ENCODE data around the gene FAM168A.

The FAM168A gene, protein sequence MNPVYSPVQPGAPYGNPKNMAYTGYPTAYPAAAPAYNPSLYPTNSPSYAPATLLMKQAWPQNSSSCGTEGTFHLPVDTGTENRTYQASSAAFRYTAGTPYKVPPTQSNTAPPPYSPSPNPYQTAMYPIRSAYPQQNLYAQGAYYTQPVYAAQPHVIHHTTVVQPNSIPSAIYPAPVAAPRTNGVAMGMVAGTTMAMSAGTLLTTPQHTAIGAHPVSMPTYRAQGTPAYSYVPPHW

DNA sequence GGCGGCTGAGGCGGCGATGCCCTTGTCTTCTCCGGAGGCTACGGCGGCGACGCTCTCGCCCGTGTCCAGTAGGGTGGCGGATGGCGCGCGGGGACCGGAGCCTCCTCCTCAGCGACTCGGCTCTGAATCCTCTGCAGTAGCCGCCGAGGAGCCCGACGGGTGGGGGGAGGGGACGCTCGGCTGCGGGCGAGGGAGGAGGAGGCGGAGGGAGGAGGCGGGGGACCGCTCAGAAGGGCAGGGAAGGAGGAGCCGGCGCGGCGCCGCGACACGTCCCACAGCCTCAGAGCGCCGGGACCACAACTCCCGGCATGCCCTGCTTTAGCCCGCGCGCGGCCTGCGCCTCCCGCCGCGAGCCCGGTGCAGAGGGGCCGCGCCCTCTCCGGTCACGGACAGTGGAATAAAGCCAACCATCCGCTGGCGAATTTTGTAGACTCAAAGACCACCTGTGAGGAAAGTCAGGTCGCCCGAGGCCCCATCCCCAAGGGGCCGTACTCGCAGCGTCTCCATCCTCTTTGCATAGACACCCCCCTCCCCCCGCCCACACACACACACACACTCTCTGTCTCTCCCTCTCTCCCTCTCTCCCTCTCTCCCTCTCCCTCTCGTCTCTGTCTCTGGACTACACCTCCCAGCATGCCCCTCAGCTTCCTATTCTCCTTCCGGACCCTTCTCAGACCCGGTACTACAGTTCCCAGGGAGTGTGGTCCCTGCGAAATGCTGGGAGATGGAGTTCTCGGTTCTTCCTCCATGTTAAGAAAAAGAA lies at the start of gene FAM168A:
Gene FAM168A, minus strand, starts transcription at position 157 of the 763 bp plus-strand sequence. CDS start 129,638 bp downstream, outside the sequence.
- in situ Hi-C loops (cut with HindIII; ENCODE audit: low sequenced_read_pairs), result no loop called here

- in situ Hi-C loops (cut with HindIII; ENCODE audit: low sequenced_read_pairs), result no loop called here
Observed at GRCh38 chr11:73647459-73648100, 49.7 kb upstream of the FAM168A start.

- in situ Hi-C loops (cut with HindIII; ENCODE audit: low sequenced_read_pairs), result no loop called here
Observed at GRCh38 chr11:73645972-73646631, 48.2 kb upstream of the FAM168A start, which contains the start of gene PLEKHB1. Gene PLEKHB1, plus strand, starts transcription at chr11:73646581. Its CDS starts 28 bp downstream, at chr11:73646609.

DNA sequence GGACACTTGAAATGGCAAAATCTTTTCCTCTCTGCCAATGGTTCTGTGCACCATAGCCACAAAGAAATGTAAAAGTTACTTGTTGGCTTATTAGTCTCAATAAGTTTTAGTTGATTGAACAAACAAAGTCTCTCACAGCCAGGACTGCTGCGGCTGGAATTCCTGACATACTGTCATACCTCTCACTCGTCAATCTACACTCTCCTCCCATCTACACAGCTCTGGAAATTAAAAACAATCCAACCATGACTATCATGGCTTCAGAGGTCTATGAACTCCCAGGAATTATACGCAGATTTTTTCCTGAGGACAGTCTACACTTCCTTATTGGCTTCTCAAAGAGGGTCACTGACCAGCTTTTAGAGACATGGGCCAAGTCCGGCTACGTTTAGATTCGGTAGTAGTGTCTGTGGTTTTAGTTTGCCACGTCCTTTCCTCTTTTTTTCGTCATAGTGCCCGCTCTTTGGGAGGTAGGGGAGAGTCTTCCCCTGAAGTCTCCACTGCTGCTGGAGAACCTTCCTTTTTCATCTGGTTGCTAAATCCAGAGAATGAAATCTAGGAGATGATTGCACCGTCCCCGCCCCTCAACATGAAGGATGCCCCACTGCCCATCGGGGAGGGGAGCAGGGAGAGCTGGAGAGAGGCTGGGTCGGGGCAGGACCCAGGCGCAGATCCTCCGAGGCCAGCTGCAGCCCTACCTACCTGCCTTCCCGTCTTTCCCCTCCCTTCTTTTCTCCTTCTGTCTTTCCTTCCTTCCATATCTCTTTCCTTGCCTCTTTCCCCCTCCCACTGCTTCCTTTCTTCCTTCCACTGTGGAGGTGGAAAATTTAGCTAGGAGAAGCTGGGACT lies 47.4 kb upstream of the FAM168A start:
- in situ Hi-C loops (cut with HindIII; ENCODE audit: low sequenced_read_pairs), result no loop called here

GRCh38 chr11:73641668-73642067 lies 43.8 kb upstream of the FAM168A start:
- in situ Hi-C loops (cut with HindIII; ENCODE audit: low sequenced_read_pairs), result no loop called here

DNA sequence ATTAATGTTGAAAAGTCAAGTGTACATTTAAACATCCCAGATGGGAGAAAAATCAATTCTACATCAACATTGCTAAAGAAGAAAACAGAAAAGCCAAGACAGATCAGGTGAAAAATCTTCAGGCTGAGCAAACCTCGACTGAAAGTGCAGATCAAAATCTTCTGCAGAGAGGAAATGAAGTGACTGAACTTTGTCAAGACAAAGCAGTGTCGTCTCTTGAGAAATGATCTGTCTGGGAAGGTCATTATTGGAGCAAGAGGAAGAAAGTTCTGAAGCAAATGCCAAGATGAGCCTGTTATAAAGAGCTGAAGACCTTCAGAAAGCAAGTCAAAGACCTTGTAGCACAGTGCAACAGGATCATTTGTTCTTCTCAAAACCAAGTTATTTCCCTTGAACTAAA lies 42.7 kb upstream of the FAM168A start:
- in situ Hi-C loops (cut with HindIII; ENCODE audit: low sequenced_read_pairs), result no loop called here

DNA sequence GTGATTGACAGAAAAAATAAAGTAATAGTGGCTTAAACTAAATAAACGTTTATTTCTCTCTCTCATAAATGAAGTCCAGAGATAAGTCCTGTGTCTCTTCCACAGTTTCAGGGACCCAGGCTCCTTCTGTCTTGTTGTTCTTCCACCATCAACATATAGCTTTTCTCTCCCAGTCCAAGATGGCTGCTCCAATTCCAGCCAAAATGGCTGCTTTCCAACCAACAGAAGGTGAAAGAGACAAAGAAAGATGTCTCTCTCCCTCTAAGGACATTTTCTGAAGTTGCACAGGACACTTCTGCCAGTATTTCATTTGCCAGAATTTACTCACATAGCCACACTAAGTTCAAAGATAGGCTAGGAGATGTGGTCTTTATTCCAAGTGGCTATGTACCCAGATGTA lies 39.1 kb upstream of the FAM168A start:
- in situ Hi-C loops (cut with HindIII; ENCODE audit: low sequenced_read_pairs), result no loop called here

- in situ Hi-C loops (cut with HindIII; ENCODE audit: low sequenced_read_pairs), result no loop called here
Observed at GRCh38 chr11:73636249-73636648, 38.3 kb upstream of the FAM168A start.

DNA sequence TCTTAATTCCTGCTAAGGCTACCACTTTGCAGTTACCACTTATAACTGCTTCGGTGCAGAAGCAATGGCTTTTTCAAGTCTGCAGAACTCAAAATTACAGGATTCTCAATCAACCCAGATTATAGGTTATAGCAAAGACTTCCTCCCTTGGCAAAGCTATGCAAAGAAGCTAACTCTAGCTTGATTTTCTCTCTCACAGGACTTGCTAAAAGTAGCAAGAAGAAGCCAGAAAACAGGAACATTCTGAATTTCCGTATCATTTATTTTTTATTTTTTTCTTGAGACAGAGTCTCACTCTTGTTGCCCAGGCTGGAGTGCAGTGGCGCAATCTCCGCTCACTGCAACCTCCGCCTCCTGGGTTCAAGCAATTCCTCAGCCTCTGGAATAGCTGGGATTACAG lies 37.8 kb upstream of the FAM168A start:
- in situ Hi-C loops (cut with HindIII; ENCODE audit: low sequenced_read_pairs), result no loop called here

- in situ Hi-C loops (cut with HindIII; ENCODE audit: low sequenced_read_pairs), result no loop called here
Observed at GRCh38 chr11:73633999-73634398, 36.1 kb upstream of the FAM168A start.

- in situ Hi-C loops (cut with HindIII; ENCODE audit: low sequenced_read_pairs), result no loop called here
Observed at GRCh38 chr11:73632996-73633395, 35.1 kb upstream of the FAM168A start.

DNA sequence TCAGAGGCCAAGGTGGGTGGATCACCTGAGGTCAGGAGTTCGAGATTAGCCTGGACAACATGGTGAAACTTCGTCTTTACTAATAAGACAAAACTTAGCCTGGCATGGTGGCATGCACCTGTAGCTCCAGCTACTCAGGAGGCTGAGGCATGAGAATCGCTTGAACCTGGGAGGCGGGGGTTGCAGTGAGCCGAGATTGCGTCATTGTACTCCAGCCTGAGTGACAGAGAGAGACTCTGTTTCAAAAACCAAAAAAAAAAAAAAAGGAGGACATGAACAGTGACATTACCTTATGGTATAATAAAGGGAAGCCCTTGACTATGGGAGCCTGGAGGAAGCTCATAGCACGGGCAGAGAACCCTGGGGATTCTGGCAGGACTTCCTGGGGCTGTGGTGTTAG lies 32.0 kb upstream of the FAM168A start:
- in situ Hi-C loops (cut with HindIII; ENCODE audit: low sequenced_read_pairs), result no loop called here

GRCh38 chr11:73625696-73626318 lies 27.9 kb upstream of the FAM168A start:
- in situ Hi-C loops (cut with HindIII; ENCODE audit: low sequenced_read_pairs), result no loop called here

- in situ Hi-C loops (cut with HindIII; ENCODE audit: low sequenced_read_pairs), result no loop called here
Observed at GRCh38 chr11:73623686-73624085, 25.8 kb upstream of the FAM168A start.

DNA sequence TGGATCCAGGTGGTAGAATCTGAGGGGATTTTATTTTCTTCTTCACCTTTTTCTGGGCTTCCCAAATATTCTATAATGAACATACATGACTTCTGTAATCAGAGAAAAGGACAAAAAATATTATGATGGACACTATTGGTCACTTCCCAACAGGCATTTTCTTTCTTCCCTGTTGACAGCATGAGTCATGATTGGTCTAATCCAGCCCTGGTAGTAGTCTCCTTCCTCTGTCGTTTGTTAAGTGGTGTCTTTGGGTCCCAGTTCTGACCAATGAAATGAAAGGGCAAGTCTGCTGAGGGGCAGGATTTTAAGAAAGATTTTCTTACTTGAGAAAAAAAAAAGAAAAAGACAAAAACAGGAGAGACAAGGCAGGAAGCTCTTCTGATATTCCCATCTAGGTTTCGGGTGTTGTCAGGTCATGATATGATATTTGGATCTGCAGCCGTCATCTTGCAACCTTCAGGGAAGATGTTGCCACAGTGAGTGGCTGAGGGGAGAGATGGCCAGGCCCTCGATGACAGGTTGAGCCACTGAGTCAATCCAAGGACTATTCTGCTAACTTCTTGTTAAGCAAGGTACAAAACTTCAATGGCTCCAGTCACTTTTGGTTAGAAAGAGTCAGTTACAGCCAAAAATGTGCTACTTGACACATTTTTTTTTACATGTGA lies 25.1 kb upstream of the FAM168A start:
- in situ Hi-C loops (cut with HindIII; ENCODE audit: low sequenced_read_pairs), result no loop called here

DNA sequence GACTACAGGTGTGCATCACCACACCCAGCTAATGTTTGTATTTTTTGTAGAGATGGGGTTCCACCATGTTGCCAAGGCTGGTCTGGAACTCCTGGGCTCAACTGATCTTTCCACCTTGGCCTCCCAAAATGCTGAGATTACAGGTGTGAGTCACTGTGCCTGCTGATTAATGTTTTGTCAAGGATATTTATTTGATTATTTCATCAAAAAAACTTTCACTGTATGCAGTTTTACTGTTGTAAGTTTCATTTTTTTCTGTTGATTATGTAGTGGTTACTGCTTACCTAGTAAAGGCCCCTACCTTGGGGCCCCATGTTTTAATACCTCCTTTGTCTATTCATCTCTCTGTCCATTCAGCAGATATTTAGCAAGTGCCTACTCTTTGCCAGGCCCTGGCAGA lies 16.7 kb upstream of the FAM168A start:
- in situ Hi-C loops (cut with HindIII; ENCODE audit: low sequenced_read_pairs), result no loop called here

DNA sequence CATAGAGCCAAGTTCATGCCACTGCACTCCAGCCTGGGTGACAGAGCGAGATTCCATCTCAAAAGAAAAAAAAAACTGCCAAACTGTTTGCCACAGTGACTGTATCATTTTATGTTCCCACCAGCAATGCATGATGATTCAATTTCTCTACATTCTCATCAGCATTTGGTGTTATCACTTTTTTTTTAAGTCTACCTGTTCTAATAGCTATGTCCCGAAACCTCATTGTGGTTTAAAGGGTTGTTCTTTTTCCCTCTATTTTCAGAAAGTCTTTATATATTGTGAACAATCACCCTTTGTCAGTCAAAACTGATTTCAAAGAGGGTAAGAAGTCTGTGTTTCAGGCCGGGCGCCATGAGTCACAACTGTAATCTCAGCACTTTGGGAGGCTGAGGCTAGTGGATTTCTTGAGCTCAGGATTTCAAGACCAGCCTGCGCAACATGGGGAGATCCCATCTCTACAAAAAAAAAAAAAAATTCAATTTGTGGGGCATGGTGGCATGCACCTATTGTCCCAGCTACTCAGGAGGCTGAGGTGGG lies 14.8 kb upstream of the FAM168A start:
- in situ Hi-C loops (cut with HindIII; ENCODE audit: low sequenced_read_pairs), result no loop called here

DNA sequence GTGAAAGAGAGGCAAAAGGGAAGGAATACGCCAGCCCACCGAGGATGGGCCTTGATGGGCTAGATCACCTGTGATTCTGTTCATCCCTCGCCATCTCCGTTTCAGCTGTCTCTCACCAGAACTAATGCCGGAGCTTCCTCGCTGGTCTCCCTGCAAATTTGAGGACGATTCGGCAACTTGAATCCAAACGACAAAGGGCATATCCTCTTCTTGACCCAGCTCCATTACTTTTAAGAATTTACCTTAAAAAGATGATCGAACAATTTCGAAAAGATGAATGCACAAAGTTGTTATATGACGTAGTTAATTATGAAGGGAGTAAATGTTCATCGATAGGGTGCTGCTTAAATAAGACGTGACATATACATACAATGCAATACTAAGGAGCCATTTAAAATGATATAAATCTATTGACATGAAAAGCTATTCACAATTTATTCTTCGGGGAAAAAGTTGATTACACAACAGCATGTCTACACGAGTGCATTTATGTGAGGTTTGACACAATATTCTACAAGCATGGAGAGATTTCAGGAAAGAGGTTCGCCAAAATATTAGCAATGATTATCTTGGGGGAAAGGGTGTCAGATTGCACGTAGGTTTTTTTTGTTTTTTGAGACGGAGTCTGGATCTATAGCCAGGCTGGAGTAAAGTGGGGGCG lies 937 bp upstream of the FAM168A start:
- in situ Hi-C loops (cut with HindIII; ENCODE audit: low sequenced_read_pairs), result no loop called here
